Suprapubic skin (tissue), 3 donors: ENCODE measurements around the gene MAST2.

Experiments
- POLR2A ChIP-seq, 2 donors: fragments of 450-650 bp; IDR thresholded peaks; one replicate each; pipeline ENCODE4 v1.6.1; 2017; ENCODE audit warnings: antibody characterized with exemption in 2 of 2, mild to moderate bottlenecking in 2 of 2, moderate library complexity in 2 of 2
- TF ChIP-seq, protein P1 (sequence below), 2 donors: fragments of 200-600 bp in 1 of 2; fragments of 450-650 bp in 1 of 2; sonication (generic) in 1 of 2; IDR thresholded peaks; one replicate each; pipeline ENCODE4 v1.5.1; 2016 to 2019; ENCODE audit warnings: antibody characterized with exemption in 2 of 2, mild to moderate bottlenecking in 1 of 2, moderate library complexity in 1 of 2

DNA sequence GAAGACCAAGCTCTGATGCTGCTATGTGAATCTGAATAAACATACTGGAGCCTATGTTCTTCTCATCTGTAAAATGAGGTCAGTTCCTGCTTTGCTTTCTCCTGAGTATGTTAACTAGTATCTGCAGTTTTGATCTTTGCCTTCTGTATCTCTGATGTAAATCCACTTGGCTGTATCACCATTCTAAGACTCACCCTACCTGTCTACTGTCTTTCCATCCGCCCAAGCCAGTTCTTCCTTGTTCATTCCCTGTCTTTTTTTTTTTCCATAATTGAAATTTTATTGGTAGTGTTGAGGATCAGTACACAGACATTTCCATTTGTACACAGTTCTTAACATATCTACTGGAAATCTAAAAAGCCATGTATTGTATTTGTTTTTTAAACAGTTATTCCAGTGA, 31.3 kb downstream of the MAST2 start:
- TF ChIP-seq, protein P1, sequence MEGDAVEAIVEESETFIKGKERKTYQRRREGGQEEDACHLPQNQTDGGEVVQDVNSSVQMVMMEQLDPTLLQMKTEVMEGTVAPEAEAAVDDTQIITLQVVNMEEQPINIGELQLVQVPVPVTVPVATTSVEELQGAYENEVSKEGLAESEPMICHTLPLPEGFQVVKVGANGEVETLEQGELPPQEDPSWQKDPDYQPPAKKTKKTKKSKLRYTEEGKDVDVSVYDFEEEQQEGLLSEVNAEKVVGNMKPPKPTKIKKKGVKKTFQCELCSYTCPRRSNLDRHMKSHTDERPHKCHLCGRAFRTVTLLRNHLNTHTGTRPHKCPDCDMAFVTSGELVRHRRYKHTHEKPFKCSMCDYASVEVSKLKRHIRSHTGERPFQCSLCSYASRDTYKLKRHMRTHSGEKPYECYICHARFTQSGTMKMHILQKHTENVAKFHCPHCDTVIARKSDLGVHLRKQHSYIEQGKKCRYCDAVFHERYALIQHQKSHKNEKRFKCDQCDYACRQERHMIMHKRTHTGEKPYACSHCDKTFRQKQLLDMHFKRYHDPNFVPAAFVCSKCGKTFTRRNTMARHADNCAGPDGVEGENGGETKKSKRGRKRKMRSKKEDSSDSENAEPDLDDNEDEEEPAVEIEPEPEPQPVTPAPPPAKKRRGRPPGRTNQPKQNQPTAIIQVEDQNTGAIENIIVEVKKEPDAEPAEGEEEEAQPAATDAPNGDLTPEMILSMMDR (IDR thresholded peaks at IDR 0.05), result no peak
- no peak for TF ChIP-seq POLR2A (IDR thresholded peaks at IDR 0.05)
